ENCODE data around the gene CPO.

The CPO gene

DNA sequence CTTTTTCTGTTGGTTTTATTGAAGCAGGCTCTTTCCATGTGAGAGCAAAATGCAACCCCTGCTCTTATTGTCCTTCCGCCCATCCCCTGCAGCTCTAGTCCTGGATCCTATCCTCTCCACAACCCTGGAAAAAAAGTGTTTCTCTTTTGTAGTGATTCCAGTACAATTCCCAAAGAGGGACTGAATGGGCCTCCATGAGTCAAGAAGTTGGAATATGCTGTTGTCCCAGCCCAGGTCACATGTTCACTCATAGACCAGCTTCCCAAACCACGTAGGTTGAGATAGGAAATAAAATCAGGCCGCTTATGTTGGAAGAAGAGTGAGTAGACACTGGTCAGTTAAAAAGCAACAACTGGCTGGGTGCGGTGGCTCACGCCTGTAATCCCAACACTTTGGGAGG, 39.4 kb downstream of the CPO start:
- DNase-seq = no peak

DNA sequence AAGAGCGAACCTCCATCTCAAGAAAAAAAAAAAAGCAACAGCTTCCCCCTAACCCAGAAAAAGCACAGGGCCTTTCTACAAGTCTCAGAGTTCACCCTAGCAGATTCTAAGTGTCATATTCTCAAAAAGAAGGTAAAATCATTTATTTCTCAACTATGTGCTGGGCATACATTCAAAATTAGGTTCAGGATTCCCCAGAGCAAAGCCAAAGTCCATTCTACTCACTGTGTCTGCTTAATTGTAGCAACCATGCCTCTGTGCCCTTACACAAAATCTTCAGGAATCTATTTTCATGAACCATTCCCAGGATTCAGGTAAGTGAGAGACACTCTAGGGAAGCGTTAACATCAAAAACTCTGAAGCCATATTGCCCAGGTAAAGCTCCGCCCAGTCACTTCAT, 40.0 kb downstream of the CPO start:
- DNase-seq = no peak

DNA sequence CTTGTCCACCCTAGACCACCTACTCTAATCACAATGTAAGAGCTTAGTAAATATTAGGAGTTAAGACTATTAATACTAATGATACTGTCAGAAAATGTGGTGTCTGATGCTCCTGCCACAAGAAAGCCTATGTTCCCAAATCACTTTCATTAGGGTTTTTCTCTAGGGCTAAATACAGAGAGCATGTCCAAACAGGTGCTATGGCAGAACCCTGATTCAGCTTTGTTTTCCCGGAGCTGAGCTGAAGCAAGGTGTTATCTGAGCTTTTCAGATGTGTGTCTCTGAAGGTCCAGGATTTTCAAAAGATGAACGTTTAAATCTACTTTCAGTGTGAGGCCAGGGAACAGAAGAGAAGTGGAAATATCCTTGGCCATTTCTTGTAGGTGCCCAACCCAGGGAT, 40.6 kb downstream of the CPO start:
- DNase-seq = no peak

DNA sequence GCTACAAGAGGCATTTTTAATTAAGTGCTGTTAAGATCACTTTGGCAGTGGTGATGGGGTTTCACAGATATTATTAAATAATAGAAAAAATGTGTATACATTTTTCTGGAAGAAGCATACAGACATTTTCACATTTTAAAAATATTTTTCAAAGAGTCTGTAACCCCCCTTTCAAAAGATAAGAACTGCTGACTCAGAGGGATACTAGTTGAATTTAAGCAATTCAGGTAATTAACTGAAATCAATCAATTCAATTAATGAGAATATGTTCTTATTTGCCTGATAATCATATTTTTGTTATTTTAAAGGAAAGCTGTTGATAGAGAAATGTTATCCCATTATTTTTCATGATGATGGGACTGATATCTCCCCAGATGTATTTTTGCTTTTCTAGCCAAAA, 41.1 kb downstream of the CPO start:
- DNase-seq = no peak

DNA sequence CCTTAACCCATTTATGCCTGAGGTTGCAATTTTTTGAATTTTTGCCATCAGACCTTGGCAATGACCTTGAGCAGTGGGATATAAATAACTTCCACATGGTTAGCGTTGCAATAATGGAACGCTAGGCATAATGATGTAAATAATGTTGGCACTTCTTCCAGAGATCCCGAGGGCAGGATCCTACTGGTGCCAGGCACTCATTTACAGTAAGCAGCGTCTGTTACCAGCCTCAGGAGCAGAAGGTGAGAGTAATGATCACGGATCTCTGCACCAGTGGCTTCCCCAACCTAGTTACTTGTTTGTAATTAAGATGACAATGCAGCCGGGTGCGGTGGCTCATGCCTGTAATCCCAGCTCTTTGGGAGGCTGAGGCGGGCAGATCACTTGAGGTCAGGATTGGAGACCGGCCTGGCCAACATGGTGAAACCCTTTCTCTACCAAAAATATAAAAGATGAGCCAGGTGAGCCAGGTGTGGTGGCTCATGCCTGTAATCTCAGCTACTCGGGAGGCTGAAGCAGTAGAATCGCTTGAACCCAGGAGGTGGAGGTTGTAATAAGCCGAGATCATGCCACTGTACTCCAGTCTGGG, 41.9 kb downstream of the CPO start:
- DNase-seq = no peak

DNA sequence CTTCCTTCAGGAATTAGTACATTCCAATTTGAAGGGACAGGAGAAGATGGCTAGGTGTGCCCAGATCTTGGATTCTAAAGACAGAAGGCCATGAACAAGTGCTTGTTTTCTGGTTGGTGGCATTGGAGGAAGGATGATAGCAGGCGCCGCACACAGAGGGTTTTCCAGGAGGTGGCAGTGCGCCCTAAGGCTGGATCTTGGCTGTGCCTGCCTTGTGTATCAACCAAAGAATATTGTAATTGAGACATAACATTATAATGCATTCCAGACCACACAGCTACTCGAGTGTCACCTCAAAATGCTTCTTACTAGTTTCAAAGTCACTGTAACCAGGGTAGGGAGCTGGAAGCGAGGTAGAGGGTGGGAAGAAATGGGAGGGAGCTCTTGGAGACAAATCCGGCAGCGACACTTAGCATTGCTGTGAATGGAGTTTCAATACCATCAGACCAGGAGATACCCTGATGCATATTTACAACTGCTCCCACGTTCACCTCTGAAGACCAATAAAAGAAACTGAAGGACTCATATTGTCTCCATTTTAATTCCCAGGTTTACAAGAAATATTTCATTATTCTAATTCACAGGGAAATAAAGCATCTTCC, 42.5 kb downstream of the CPO start:
- peak; percentile 34 for DNase-seq

DNA sequence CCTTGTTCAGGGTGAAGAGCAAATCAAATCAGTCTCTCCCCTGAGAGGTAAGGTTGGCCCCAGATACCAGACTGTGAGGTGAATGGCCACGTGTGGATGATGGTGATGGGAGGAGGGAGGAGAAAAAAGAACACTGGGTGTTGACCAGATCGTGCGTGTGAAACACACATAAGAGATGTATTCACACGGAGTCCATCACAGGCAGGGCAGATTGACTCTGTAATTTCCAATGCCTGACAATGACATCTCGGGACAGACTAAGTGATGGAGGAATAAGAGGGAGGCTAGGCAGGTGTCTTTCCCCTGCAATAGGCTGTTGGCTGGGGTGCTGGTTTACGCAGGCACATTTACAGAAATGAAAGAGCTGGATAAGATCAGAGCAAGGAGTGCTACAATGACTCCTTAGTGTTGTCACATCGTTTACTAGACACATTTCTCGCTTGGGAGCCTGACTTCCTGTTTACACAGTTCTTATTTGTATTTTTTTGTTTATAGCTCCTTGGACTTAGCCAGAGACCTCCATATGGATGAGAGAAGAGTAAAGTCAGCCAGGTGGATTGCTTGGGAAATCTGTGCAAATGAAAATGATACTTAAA, 43.1 kb downstream of the CPO start:
- no peak for DNase-seq

DNA sequence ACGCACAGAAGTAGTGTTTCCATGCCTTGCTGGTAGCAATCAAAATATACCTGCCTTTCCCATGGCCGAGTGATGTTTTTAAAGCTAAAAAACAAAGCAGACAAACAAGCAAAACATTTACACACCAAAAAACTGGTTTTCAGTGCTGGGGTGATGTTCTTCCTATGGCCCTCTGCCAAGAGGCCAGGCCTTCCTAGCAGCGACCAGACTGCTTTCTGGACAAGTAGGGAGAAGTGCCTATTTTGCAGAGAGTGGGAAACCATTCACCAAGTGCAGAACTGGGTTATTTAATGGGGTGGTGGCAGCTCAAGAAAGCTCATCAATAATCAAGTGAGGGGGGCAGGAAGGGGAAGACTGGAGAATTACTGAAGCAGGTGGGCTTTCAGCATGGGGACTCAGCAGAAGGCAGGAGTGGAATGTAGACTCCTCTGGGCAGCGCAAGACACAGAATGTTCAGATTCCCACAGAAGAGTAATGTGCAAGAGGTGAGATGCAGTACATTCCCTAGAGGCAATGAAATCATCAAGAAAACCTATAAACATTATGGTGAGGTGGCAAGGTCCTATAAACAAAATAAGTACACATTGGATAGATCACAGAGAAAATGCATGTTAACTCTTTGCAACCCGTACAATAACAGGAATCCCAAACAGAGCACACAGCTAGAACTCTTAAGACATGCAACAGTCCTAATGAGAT, 44.0 kb downstream of the CPO start:
- no peak for DNase-seq

DNA sequence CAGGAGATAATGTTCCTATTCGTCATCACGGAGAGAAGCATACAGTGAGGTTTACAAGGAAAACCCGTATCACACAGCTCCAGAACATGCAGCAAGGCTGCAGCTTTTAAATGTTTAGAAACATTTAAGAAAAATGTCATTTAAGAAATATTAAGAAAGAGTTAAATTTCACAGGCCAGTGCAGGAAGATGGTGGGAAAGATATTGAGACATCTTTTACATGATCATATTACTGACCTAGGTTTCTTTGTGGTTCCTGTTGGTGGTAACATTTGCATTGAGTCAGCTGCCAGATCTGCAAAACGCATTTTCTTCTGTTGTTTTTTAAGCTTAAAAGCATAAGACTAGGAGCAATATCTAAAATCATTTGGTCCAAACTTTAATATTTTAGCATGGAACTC, 44.9 kb downstream of the CPO start:
- no peak for DNase-seq

DNA sequence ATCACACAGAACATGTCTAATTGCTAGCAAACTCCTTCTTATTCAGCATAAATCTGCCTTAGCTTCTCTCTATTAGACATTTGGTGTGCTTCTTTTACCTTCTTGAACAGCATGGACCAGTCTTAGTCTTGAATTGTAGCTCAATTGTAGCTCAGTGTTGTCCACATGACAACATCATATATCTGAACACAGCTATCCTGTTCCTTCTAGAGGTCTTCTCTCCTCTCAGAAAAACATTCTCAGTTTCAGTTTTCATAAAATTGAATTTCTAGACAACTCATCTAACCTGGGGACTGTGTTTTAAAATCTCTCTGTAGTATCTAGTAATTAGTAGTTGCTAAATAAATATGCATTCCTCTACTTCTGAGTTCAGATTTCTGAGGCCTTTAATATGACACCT, 47.6 kb downstream of the CPO start:
- no peak for DNase-seq

DNA sequence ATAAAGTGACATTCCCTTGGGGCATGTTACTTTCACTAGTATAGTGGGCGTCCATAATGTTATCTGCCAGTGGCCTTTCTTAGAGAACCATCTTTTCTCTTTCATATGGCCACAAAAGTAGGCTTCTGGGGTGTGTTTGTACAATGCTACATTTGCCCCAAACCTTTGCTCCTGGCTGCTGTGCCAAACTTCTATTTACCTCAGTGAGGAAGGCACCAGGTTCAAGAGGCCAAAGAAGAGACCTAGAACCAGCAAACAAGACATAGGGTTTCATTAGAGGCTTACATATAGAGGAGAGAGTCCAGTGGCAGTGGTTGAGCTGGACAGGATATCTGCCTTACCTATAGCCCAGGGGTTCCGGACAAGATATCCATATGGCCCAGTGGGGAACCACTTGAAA, 48.5 kb downstream of the CPO start:
- no peak for DNase-seq

DNA sequence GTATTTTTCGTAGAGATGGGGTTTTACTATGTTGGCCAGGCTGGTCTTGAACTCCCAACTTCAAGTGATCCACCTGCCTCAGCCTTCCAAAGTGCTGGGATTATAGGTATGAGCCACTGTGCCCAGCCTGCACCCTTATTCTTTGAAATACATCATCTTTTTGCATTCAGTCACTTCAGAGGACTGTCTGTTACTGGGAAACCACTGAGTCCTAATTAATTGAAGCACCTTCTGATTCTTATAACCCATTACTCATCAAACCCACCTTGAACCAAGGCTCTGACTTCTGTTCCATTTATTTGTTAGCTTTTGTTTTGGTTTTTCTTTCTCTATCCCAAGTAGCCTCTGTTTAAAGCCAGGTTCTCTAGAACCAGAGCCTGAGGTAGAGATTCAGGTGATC, 49.6 kb downstream of the CPO start:
- no peak for DNase-seq

DNA sequence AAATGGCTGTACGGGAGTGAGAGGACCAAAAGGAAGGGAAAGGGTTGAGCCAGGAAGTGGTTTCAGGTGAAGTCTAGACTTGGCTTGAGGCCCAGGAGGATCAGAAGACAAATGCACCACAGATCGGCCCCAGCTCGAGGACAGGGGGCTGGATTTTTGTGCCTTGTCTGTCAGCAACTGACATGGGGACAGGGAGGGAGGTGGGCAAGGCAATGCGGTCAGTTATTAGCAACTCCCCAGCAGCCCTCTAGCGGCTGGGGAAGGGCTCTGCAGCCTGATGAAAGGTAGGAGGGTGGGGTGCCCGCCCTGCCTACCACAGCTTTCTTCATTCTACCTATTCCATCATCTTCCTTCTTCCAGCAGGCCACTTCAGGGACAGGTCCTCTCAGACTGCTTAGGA, 50.0 kb downstream of the CPO start:
- DNase-seq = peak; percentile 0

DNA sequence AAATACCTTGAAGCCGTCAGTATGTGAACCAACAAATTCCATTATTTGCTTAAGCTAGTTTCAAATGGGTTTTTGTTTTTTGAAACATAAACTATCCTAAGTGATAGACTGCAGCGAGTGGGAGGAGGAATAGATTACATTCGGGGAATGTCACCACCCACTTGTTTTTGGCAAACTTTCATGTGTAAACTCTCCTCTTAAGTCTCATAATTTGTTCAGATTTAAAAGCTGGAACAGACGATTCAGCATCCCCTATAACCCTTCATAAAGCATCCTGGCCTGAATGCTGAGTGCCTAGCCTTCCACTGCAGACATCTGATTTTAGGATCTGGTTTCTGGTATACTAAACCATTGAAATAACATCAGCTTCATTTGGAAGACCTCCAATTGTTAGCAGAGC, 51.0 kb downstream of the CPO start:
- DNase-seq = no peak

DNA sequence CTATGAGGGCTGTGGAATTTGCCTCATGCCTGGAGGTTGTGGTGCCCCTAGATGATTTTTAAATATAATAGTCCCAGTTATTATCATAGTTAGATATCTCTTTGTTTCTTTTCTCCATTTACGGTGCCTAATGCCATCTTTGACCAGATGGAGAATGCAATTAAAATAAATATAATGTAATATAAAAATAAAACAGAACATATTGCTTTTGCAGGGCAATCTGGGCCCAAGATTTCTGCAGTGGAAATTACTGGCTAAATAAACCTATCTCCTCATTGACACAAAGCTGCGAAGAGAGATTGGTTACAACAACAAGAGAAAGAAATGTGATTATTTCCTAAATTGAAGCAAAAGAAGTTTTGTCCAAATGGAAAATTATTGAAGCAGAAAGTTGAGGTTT, 51.8 kb downstream of the CPO start:
- DNase-seq = no peak

DNA sequence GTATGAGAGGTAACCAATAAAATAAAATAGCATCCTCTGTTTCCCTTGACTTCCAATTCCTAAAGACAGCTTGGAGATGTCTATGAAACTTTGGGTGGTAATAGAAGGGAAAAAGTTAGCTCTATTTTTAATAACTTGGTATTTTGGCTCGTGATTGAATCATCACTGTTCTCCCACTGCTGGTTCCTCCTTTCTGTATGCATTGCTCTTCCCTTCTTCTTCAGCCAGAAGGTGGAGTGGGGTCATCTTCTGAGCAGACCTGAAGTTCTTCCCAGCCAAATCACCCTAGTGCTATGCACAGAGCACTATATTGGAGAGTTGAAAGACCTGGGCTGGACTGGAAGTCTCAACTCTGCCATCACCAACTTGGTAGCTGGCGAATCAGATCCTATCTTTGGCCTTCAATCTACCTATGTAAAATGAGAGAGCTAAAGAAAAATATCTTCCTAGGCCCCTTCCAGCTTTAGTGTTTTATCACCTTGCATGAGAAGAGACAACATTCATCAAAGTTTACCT, 54.1 kb downstream of the CPO start:
- DNase-seq = no peak

DNA sequence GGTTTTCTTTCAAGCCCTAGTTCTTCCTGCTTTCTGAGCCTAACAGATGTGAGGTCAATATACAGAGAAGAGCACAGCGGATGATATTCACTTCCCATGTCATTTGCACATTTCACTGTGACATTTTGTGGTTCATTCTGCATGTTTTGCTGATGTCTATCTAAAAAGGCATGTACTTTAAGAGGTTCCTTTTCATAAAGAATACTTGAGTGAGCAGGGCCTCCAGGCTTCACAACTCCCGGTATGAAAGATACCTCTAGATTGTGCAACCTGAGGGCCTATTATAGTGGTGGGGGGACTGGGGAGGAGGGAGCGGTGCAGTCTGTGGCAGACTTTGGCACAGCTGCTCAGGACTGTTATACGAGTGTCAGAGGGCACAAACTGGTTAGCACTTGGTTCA, 54.6 kb downstream of the CPO start:
- DNase-seq = no peak

DNA sequence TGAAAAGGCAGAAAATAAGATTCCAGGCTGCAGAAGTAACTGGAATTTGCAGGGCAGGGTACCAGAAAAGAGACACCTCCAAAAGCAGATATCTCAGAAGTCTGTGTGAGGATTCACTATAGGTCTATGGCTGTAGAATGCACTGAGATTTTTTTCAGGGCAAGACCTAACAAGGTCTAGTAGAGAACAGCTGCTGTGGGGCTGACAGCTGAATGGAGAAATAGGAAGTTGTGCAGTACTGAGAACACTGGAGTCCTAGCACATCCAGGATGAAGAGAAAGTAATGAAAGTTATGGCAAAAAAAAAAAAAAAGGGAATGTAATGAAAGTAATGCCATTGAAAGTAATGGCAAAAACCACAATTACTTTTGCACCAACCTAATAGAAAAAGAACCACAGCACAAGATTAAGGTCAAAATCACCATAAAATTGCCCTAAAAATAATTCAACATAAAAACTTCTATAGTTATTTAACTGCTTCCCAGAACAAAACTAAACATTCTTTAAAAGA, 57.3 kb downstream of the CPO start:
- DNase-seq = no peak

DNA sequence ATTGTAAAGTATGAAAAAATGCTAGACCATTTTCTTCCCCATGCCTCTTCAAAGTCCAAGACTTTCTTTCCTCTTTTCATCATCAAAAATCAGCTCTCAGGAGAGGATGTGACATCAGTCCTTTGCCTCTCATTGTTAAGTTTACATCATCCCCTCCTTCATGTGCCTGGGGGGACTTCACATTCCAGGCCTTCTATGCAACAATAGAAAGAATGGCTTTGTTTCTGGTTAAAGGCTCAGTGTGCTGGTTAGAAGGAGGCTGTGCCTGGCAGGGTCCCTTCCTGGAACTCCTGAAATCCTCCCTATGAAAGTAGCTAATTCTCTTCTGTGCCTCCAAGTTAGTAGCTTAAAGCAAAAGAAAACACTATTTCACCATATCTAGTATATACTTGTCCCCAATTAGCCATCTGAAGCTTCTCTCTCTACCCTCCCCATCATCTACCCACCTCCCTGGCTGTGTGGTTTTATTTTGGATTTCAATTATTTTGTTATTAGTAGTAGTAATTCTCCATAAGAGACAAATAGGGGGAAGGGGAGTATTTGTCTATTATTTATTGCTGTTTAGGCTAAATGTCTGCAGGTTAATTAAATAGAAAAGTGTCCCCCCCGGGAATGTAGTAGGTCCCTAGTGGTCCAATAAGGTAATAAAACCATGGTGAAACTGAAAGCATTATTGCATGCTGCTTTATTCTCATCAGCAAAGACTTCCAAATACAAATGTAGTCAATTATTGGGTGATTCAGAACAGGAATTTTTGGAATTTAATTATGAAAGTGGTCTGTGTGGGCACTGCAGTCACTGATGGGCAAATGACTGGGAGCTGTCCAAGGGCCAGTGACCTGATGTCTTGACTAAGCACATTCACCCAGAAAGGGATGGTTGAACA, 69.0 kb downstream of the CPO start:
- no peak for DNase-seq

DNA sequence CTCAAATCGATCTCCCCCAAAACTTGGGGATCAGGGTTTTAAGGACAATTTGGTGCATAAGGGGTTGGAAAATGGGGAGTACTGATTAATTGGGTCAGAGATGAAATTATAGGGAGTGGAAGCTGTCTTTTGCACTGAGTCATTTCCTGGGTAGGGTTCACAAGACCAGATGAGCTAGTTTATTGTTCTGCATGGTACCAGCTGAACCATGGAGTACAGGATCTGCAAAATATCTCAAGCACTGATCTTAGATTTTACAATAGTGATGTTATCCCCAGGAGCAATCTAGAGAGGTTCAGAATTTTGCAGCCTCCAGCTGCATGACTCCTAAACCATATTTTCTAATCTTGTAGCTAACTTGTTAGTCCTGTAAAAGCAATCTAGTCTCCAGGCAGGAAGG, 73.1 kb downstream of the CPO start:
- no peak for DNase-seq

DNA sequence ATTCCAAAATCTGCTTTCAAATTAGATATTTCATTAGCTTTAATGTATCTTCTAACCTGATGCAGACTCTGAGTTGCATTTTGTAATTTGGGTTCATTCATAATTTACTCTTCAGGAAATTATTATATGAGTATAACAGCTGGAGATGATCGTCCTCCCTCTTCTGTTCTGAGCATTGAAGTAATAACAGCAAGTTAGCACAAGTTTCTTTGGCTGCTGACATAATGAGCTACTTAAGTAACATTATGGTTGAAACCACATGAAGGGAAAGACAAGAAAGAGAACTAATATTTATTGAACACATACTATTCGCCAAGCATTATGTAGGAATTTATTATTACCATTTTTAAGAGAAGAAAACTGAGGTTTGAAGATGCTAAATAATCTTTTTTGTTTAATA, 75.1 kb downstream of the CPO start:
- no peak for DNase-seq

DNA sequence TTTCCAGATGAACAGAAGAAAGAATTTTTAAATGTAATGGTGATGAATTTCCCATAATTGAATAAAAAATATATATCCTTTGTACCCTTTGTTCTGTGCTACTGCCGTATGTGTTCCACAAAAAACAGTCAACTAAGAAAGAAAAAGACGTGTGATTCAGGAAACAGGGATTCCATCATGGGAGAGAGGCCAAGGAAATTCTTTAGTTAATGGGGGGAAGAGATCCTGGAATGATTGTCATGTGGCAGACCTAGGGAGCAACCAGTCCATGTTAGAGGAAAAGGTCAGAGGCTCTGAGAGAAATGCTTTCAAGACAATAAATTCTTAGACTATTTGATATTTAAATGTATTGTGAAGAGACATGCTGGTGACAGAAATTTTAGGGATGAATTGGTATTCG, 76.6 kb downstream of the CPO start:
- DNase-seq = no peak
